Fibroblast of skin of right biceps (primary cell): ENCODE results near the gene RPL28.
"Not testable (repeated sequence)": the region's sequence is repeated elsewhere in the genome, so short reads cannot be mapped to it uniquely, and the experiment has no call there.

Experiments
- DNase-seq: peaks from one replicate; pipeline ENCODE4 v3.0.0-alpha.2; 2013

Gene RPL28

DNA sequence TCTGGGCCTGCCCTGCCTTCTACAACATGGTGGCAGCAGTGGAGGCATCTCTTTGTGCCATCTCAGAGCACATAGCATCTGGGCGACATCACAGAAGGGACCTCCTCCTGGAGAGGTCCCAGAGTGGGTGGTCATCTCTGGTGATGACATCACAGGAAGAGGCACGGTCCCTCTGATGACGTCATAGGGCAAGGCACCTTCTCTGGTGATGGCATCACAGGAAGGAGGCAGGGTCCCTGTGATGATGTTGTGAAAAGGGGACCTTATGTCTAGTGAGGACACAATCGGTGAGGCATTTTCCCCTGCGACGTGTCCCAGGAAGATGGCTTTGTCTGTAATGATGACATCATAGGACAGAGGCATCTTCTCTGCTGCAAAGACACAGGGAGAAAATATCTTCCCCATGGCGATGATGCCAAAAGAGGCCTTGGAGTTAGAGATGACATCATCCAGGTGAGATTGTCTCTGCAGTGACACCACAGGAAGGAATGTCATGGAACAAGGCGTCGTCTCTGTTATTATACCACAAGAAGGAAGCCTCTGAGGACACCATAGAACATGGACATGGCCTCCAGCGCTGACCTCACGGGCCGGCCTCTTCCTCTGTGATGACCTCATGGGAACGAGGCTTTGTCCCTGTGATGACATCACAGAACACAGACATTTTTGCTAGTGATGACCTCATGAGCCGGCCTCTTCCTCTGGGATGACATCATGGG is 46.7 kb downstream of the RPL28 start:
- DNase-seq, result no peak

DNA sequence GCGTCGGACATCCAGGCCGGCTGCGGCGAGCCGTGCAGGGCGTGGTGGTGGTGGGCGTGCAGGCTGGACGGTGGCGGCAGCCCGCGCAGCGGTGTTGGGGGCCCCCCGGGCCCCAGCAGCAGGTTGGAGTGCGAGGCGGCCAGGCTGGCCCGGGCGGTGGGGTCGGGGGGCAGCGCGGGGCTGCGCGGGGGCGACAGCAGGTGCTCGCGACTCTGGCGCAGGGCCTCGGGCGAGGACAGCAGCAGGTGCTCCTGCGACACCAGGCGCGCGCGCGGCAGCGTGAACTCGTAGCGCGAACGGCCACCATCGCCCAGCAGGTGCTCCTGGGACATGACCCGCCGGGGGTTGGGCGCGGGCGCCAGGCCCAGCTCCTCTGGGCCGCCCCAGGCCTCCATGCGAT is 47.6 kb downstream of the RPL28 start:
- no peak for DNase-seq

DNA sequence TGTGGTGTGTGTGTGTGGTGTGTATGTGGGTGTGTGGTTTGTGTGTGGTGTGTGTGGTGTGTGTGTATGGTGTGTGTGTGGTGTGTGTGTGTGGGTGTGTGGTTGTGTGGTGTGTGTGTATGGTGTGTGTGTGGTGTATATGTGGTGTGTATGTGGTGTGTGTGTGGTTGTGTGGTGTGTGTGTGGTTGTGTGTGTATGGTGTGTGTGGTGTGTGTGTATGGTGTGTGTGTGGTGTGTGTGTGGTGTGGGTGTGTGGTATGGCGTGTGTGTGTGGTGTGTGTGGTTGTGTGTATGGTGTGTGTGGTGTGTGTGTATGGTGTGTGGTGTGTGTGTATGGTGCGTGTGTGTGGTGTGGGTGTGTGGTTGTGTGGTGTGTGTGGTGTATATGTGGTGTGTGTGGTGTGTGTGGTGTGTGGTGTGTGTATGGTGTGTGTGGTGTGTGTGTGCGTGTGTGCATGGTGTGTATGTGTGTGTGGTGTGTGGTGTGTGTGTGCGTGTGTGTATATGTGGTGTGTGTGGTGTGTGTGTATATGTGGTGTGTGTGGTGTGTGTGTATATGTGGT is 48.7 kb downstream of the RPL28 start:
- DNase-seq, result no peak

DNA sequence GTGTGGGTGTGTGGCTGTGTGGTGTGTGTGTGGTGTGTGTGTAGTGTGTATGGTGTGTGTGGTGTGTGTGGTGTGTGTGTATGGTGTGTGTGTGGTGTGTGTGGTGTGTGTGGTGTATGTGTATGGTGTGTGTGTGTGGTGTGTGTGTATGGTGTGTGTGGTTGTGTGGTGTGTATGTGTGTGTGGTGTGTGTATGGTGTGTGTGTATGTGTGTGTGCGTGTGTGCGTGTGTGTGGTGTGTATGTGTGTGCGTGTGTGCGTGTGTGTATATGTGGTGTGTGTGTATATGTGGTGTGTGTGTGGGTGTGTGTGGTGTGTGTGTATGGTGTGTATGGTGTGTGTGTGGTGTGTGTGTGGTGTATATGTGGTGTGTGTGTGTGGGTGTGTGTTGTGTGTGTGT is 49.3 kb downstream of the RPL28 start:
- no peak for DNase-seq

DNA sequence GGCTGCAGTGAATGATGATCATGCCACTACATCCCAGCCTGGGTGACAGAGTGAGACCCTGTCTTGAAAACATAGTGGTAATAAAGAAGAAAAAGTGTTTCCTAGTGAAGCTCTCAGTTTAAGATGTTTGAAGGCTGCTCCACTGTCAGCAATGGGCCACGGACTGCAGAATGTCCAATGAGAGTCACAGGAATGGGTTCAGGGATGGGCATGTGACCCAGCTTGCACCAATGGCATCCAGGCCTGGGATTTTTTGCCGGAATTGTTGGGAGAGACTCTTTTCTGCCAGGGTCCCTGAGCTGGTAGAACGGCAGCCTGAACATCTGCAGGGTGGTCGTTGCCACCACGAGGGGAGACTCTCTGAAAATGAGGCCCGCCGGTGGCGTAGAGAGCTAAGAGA is 51.1 kb downstream of the RPL28 start:
- DNase-seq, result no peak

DNA sequence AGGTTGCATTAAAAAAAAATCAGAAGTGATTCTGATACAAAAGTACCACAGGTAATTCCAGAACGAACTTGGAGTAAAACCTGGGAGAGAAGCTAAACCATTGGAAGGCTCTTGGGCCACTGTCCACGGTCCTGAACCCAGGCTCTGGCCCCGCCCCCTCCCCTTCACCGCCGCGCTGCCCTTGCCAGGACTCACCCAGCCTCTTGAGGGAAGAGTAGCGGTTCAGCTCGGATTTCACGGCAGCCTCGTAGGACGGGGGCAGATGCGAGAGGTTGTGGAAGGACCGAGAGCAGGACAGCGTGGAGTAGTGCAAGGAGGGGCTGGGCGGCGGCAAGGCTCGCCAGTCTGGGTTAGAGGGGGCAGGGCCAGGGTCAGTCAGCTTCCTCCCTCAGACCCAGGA is 51.7 kb downstream of the RPL28 start:
- DNase-seq, result peak; percentile 56

DNA sequence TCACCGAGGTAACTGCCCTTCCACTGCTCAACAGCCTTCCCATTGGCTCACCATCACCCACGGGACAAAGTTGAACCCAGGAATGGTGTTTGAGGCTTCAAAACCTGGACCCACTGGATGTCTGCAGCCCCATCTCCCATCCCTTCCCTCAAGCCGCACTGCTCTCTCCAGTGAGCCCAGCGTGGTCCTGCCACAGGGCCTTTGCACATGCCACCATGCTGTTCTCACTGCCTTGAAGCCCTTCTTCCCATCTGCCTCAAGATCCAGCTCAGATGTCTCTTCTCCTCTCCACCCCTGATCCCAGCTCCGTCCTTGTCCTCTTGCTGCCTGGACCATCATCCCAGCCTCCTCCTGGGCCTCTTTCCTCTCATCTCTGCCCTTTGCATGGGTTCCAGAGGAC is 53.3 kb downstream of the RPL28 start:
- DNase-seq, result no peak

DNA sequence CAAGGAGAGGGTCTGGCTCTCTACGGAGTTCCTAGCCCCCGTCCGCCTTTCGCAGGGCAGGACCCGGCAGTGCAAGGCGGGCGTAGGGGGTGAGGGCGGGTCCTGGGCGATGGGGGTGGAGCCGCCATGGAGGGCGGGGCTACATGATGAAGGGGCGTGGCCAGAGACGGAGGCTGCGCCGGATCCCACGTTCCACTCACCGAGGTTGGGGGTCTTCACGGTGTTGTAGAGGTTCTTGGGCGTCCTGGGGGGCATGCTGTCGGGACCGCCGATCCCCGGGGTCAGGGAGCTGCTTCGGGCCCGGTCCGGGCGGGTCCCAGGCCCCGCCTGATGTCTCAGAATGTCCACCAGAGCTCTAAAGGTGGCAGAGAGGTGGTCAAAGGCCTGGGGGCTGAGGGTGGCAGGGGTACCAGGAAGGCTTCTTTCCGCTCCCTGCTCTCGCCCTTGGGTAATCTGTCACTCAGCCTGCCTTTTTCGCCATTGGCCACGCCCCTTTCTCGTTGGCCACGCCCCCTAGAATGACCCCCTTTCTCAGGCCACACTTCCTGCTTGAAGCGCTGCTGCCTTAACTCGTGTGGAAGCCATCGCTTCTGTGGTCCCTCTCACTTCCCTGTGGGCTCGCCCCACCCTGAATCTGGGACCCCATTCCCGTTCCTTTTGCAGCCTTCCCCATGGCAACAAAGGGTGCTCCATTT is 54.8 kb downstream of the RPL28 start:
- DNase-seq, result no peak

DNA sequence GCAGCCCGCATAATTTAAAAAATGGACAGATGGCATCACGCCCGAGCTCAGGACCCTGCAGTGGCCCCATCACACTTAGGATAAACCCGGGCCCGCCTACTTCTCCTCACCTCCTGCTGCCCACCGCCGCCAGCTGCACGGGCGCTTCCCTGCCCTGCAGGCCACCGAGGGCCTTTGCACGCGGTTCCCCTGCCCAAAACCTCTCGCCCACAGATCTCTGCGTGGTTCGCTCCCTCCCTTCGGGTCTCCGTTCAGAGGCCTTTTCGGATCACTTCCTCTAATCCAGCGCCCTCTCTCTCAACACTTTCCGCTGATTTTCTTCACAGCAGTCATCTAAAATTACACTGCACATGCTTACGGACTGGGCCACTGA is 55.6 kb downstream of the RPL28 start:
- DNase-seq, result no peak

DNA sequence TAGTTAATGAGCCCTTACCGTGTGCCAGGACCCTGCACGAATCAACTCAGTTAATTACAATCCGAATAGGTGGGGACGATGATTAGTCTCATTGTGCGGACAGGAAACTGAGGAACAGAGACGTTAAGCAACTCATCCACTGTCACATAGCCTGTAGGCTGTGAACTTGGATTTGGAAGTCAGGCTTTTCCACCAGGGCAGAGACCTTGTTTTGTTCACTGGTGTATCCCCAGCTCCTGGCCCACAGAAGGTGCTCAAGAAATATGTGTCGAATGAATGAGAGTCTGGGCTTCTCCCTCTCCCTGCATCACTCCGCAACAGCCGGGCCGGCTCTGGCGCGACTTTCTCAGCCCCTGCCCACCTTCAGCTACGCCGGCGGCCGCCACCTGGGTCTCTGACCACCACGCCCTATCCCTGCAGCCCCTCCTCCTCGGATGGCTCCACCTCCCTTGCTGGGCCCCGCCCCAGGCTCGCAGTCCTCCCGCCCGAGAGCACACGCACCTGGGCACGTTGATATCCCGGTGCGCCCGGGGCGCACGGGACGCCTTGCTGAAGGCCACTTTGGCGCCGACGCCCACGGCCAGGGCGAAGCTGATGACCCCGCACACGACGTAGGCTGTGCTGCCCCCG is 56.1 kb downstream of the RPL28 start:
- DNase-seq, result no peak

DNA sequence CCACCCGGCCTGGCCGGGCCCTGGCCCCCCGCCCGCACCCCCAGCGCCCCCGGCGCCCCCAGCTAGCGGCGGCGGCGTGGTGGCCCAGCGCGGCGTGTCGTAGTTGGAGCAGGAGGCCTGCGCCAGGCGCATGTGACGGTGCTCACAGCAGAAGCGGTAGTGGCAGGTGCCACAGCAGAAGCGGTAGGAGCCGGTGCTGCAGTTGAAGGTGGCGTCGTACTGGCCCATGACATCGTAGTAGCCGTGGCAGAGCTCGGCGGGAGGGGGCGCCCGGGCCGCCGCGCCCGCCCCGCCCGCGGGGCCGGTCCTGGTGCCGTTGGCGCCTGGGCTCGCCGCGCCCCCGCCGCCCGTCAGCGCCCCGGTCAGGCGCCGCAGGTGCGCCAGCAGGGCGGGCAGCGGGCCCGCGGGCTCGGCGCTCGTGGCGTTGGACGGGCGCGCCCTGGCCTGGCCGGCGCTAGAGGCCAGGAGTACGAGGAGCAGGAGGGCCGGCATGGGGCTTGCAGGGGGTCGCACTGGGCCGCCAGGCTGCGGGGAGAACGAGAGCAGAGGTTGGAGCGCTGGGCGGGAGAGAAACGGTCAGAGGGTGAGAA is 56.7 kb downstream of the RPL28 start:
- DNase-seq, result no peak

DNA sequence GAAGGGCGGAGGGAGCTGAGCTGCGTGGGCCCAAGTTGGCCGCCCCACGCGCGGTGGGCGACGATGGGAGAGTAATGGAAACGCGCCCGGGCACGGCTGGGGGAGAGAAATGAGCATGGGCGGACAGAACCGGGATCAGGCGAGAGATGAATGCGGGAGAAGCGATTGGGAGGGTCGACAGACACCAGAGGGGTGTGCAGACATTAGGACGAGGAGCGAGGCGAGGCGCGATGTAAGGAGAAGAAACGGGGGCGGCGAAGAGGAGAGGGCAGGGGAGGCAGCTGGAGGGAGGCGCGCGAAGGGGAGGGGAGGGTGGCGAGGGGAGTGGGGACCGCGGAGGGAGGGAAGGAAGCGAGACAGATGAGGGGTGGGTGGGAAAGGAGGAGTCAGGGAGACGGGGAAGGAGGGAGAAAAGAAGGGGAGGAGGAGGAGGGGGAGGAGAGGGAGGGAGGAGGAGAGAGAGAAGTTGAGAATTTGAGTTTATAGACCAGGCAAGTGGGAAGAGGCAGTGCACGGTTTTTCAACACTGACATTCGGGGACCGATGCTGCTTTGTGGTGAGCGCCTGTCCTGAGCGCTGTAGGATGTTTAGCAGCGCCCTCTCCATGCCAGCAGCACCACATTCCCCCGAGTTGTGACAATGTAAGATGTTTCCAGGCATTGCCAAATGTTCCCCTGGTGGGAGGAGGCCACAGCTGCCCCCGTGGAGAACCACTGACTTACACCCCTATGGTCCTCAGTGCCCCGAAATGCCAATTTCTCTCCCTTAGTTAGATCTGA is 57.5 kb downstream of the RPL28 start, which contains the start of gene SHISA7:
TSS of gene SHISA7 (minus strand) at position 256 of the 779 bp plus-strand sequence. CDS start 437 bp downstream, outside the sequence.
- DNase-seq, result no peak

DNA sequence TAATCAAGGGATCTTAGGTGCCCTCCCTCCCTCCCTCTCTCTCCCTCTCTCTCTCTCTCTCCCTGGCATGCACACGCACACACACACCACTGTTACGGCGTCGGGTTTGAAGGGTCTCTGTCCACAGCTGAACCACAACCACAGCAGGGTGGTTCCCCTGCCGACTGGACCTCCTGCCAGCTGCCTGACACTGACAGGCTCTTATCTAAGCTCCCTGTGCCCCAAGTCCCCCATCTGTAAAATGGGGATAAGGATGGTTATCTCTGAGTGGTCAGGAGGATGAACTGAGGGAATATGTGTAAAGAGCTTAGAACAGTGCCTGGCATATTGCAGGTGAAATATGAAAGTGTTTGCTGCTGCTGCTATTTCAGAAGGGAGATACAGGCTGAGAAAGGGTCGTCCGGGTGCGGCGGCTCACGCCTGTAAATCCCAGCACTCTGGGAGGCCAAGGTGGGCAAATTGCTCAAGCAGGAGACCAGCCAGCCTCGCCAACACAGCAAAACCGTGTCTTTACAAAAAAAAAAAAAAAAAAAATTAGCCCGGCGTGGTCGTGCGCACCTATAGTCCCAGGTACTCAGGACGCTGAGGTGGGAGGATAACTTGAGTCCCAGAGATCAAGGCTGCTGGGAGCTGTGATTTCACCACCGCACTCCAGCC is 58.2 kb downstream of the RPL28 start:
- DNase-seq, result no peak

DNA sequence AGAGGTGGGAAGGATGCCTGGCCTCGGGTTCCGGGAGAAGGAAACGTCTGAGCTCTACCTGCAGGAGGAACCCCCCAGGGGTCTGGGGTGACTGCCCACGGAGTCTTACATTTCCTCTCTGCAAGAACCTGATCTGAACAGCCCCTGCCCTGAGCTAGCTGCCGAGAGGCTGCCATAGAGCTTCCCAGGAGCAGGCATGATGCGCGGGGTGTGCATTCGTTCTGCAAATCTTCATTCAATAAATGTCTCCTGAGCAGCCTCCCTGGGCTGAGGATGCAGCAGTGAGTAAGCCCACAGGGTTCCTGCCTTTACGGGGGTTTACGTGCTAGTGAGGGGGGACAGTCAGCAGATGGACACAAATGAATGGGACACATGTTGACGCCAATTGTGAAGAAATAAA is 58.9 kb downstream of the RPL28 start:
- no peak for DNase-seq

DNA sequence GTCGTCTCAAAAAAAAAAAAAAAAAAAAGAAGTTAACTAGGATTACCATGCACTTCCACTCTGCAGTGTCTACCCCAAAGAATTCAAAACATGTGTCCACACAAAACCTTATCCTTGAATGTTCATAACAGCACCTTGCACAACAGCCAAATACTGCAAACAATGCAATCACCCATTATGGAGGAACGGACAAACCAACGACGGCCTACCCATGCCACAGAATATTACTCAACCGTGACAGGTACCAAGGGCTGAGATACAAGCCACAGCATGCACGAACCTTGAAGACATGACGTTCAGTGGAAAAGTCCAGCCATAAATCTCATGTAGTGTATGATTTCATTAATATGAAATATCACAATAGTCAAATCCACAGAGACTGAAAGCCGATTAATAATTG is 60.3 kb downstream of the RPL28 start:
- no peak for DNase-seq

DNA sequence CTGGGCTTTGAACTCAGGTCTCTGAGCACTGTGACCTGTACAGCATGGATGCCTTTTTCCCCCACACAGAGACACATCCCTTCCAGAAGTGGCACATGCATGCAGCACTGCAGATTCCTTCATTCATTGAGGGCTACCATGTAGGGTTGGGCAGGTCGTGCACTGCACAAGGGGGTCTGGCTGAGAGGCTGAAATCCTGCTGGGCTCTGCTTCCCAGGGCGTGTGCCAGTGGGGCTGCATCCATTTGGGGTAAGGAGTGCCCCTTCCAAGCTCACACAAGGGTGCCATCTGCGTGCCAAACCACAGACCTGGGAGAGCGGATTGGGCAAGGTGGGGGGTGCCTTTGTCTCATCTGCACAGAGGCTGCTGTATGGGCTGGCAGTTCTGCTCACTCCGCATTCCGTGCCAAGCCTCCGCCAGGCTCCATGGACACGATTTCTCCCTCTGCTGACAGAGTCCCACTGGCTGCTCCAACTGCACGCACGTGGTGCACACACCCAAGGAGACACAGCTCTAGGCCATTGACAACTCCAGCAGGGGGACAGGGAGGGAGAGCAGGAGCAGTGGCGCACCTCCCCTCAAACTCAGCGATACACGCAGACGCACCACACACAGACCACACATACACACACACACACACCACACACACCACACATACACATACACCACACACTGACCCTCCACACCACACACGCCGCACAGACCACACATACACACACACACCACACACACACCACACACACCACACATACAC is 61.9 kb downstream of the RPL28 start:
- DNase-seq, result peak; percentile 27

DNA sequence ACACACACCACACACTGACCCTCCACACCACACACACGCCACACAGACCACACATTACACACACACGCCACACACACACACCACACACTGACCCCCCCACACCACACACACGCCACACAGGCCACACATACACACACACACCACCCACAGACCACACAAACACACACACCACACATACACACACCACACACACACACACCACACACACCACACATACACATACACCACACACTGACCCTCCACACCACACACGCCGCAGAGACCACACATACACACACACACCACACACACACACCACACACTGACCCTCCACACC is 62.4 kb downstream of the RPL28 start:
- DNase-seq, result not testable (repeated sequence)

DNA sequence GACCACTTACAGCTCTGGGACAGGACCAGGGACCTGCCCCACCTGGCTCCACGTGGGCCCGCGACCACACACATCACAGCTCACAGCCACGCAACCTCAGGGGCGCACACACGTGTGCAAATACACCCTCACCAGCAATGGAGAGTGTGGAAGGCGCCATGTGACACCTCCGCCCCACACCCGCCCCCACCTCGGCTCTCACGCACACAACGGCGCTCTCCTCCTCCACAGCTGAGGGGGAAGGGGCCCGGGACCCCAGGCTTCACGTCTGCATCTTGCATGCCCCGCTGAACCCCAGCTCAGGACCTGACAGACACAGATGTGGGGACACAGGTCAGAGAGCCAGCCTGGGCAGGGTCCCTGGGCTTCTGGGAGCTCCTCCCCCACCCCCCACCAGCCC is 63.7 kb downstream of the RPL28 start:
- no peak for DNase-seq

DNA sequence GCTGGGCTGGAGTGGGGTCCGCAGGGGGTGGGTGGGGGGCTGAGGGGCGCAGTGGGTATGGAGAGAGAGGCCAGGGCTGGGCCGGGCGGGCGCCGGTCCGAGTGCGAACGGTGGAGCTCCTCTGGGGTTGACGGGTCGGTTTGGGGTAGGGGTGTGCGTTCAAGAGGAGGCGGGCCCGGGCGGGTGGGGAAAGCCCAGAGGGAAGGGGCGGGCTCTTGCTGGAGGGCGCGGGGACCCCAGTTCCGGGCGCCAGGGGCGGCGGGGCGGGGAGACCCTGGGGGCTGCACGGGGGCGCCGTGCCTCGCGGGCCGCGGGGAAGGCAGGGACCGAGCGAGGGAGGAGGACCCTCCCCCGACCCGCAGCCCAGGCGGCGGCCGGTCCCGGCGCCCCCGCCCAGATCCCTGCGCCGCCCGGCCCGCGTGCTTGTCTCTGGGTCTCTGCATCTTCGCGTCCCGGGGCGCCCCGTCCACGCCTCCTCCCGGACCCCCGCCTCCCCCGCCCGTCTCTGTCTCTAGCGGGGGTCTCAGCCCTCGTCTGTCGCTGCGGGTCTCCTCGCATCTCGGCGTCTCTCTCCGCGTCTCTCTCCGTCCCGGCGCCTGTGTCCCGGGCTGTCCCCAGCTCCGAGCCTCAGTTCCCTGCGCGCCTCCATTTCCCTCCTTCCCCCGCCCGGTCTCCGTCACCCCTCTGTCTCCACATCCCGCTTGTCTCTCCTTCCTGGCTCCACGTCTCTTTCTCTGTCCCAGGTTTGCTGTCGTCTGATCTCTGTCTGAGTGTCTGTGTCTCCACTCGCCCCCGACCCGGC is 65.6 kb downstream of the RPL28 start:
- DNase-seq, result no peak

DNA sequence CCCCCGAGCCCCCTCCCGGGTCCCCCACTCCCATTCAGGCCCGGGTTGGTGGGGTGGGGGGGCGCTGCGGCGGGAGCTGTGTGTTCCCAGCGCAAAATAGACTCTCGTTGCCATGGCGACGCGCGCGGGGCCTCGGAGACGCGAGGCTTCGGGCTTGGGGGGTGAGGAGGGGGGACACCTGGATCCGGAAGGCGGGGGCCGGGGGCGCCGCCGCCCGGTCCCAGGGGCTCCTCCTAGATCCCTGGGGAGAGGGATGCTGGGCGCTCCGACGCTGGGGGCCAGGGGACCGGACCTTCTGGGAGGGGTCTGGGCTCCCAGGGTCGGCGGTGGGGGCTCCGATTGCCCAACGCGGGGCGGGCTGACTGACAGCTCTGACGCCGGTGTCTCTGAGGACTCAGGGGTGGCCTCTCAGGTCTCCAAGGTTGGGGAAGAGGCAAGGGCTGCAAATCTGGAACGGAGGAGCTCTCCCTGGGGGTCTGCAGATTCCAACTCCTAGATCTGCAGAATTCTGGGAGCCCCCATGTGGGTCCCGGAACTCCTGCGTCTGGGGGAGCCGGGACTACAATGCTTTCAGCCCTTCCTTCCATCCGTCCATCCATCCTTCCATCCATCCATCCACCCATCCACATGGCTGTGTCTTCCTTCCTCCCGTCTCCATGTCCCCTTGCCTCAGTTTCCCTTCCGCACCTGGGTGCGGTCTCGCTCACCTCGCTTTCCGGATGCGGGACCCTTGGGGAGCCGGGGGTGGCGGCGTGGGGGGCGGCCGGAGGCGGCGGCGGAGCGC is 66.4 kb downstream of the RPL28 start:
- DNase-seq, result no peak
